Neural cell (in vitro differentiated cells): Measurements from ENCODE around the gene ATP10D. TPM values are rescaled to one million over a fixed set of nuclear protein-coding genes. Genes with fewer than 3 reads are reported as not detected.

Experiments used
- H2AFZ ChIP-seq: fragments of 200-600, 300-800 bp; sonication (generic), shearing (Covaris generic); 2 replicates; pipeline ENCODE4 v1.6.0; 2014; ENCODE audit warnings: low read depth, mild to moderate bottlenecking, antibody characterized with exemption, low read length, moderate library complexity
- H3F3A ChIP-seq: fragments of 200-600 bp; shearing (Covaris generic); 2 replicates; pipeline ENCODE4 v1.6.1; 2016; ENCODE audit warnings: mild to moderate bottlenecking, moderate library complexity, mixed read lengths, antibody characterized with exemption, low read length; ENCODE audit not compliant: insufficient read depth, poor library complexity, severe bottlenecking
- H3K27ac ChIP-seq: fragments of 200-600, 300-800 bp; sonication (generic), shearing (Covaris generic); 2 replicates; pipeline ENCODE4 v1.5.1; 2014; ENCODE audit warnings: mild to moderate bottlenecking, low read length, moderate library complexity
- H3K27me3 ChIP-seq: fragments of 300-800, 200-600 bp; sonication (generic), shearing (Covaris generic); 2 replicates; pipeline ENCODE4 v1.6.0; 2014; ENCODE audit warnings: mild to moderate bottlenecking, low read depth, low read length, moderate library complexity; ENCODE audit not compliant: insufficient read depth
- H3K36me3 ChIP-seq: fragments of 300-800, 200-600 bp; sonication (generic), shearing (Covaris generic); 2 replicates; pipeline ENCODE4 v1.5.1; 2014; ENCODE audit warnings: mild to moderate bottlenecking, antibody characterized with exemption, low read length, moderate library complexity; ENCODE audit not compliant: insufficient read depth
- H3K4me2 ChIP-seq: fragments of 300-800, 200-600 bp; sonication (generic), shearing (Covaris generic); 2 replicates; pipeline ENCODE4 v1.6.0; 2014; ENCODE audit warnings: mild to moderate bottlenecking, low read length
- H3K4me3 ChIP-seq: fragments of 300-800, 200-600 bp; sonication (generic), shearing (Covaris generic); 2 replicates; pipeline ENCODE4 v1.5.1; 2014; ENCODE audit warnings: mild to moderate bottlenecking, low read length, moderate library complexity
- H3K79me2 ChIP-seq: fragments of 200-600 bp; shearing (Covaris generic); replicated peaks from 2 replicates; pipeline ENCODE4 v1.6.0; 2014; ENCODE audit warnings: mild to moderate bottlenecking, low read length, moderate library complexity; ENCODE audit not compliant: insufficient read depth
- H3K9ac ChIP-seq: fragments of 300-800, 200-600 bp; sonication (generic), shearing (Covaris generic); 2 replicates; pipeline ENCODE4 v1.6.1; 2016; ENCODE audit warnings: mild to moderate bottlenecking, low read length, mixed read lengths
- H3K9me2 ChIP-seq: fragments of 200-600 bp; shearing (Covaris generic); 2 replicates; pipeline ENCODE4 v1.6.1; 2016; ENCODE audit warnings: mild to moderate bottlenecking, low read length, mixed read lengths; ENCODE audit not compliant: insufficient read depth
- H3K9me3 ChIP-seq: fragments of 200-600, 300-800 bp; sonication (generic), shearing (Covaris generic); 2 replicates; pipeline ENCODE4 v1.6.1; 2016; ENCODE audit warnings: mild to moderate bottlenecking, mixed run types, low read length, moderate library complexity, mixed read lengths
- H4K20me1 ChIP-seq: fragments of 200-600 bp; shearing (Covaris generic); 2 replicates; pipeline ENCODE4 v1.6.1; 2016; ENCODE audit warnings: mild to moderate bottlenecking, mixed run types; ENCODE audit not compliant: insufficient read depth
- CTCF ChIP-seq: fragments of 450-650 bp; IDR thresholded peaks from 2 replicates; pipeline ENCODE4 v1.5.1; 2014; ENCODE audit warnings: antibody characterized with exemption, mild to moderate bottlenecking, moderate library complexity; ENCODE audit not compliant: poor library complexity, severe bottlenecking
- EP300 ChIP-seq: fragments of 450-650 bp; conservative IDR thresholded peaks from 2 replicates; pipeline ENCODE4 v1.6.1; 2014; ENCODE audit warnings: antibody characterized with exemption, mild to moderate bottlenecking, moderate library complexity; ENCODE audit not compliant: poor library complexity, severe bottlenecking
- EZH2 ChIP-seq: fragments of 200-600, 300-800 bp; shearing (Covaris generic), sonication (generic); IDR thresholded peaks from 2 replicates; pipeline ENCODE4 v1.6.1; 2014; ENCODE audit warnings: antibody characterized with exemption, low read length, borderline replicate concordance, mild to moderate bottlenecking; ENCODE audit not compliant: insufficient read depth, poor library complexity, severe bottlenecking
- MXI1 ChIP-seq: fragments of 450-650 bp; conservative IDR thresholded peaks from 2 replicates; pipeline ENCODE4 v1.6.1; 2014; ENCODE audit warnings: antibody characterized with exemption, mild to moderate bottlenecking; ENCODE audit not compliant: poor library complexity, severe bottlenecking
- POLR2AphosphoS5 ChIP-seq: IDR thresholded peaks from 2 replicates; pipeline ENCODE4 v1.6.1; 2012
- RAD21 ChIP-seq: fragments of 450-650 bp; conservative IDR thresholded peaks from 2 replicates; pipeline ENCODE4 v1.6.1; 2014; ENCODE audit warnings: antibody characterized with exemption, mild to moderate bottlenecking, moderate library complexity
- REST ChIP-seq: IDR thresholded peaks from 2 replicates; pipeline ENCODE4 v1.6.1; 2012; ENCODE audit warnings: borderline replicate concordance
- SMC3 ChIP-seq: fragments of 450-650 bp; conservative IDR thresholded peaks from 2 replicates; pipeline ENCODE4 v1.6.1; 2014; ENCODE audit warnings: antibody characterized with exemption, mild to moderate bottlenecking, moderate library complexity; ENCODE audit not compliant: poor library complexity
- TAF1 ChIP-seq: IDR thresholded peaks from 2 replicates; pipeline ENCODE4 v1.6.1; 2012; ENCODE audit warnings: low read depth
- polyA plus RNA-seq: library from polyadenylated mRNA; depleted of rRNA; stranded (reverse); fragments of >200 nt; gene quantifications from 2 replicates; pipeline ENCODE4 v1.2.3, GENCODE V29; 2014

Gene ATP10D
- polyA plus RNA-seq, 1 donor from 2014 or later: 4.5 TPM

DNA sequence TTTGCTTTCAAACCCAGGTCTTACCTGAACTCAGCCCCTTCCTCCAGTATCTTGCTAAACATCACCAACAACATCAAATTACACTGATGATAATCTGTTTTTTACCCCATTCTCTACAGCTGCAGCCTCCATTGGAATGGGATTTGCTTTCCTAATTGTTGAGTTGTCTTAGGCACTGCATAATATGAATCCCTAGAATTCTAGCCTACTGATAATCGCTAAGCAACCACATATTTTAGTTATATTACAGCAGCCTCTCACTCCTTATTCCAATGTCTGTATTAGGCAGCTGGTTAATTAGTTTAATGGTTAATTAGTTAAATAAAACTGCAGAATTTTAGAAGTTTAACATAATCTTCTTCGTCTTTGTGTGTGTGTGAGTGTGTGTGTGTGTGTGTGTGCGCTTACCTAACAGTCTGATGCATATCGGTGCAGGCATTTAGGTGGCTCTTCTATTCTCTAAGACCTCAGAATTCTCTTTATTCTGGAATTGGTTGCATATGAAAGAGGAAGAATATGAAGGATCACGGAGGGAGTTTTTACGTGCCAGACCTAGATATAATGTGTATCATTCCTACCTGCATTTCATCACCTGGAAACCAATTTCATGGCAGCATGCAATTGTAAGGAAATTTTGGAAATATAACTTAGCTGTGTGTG is 16.2 kb upstream of the ATP10D start:
- H3K27ac ChIP-seq: no peak overlapping the region
- H3K9me2 ChIP-seq: no peaks in the 10 kb centered on the region
- H3K27me3 ChIP-seq: no peaks in the 10 kb centered on the region
- H2AFZ ChIP-seq: no peak overlapping the region
- H3K36me3 ChIP-seq: no peaks in the 10 kb centered on the region
- H3K4me3 ChIP-seq: no peak overlapping the region
- H3K79me2 ChIP-seq: no peaks in the 10 kb centered on the region
- H3F3A ChIP-seq: no peaks in the 10 kb centered on the region
- no peaks in the 10 kb centered on the region for H3K9me3 ChIP-seq
- no peak overlapping the region for H3K4me2 ChIP-seq
- TF ChIP-seq MXI1: no peak
- TF ChIP-seq TAF1: no peak
- no peak for TF ChIP-seq POLR2AphosphoS5
- no peak for TF ChIP-seq CTCF
- no peak for TF ChIP-seq RAD21
- TF ChIP-seq REST: no peak
- TF ChIP-seq SMC3: no peak
- TF ChIP-seq EP300: no peak
- TF ChIP-seq EZH2: no peak
- no peak overlapping the region for H3K9ac ChIP-seq
- H4K20me1 ChIP-seq: no peaks in the 10 kb centered on the region

GRCh38 chr4:47469951-47470350 is 15.1 kb upstream of the ATP10D start:
- Histone ChIP-seq H3K9me3 (no peaks in the 10 kb centered on the region), H3K27ac (no peak overlapping the region), H3K36me3 (no peaks in the 10 kb centered on the region), H3K79me2 (no peaks in the 10 kb centered on the region), H3K4me3 (no peak overlapping the region), H4K20me1 (no peaks in the 10 kb centered on the region), H3F3A (no peaks in the 10 kb centered on the region), H3K9ac (no peak overlapping the region), H2AFZ (no peak overlapping the region), H3K27me3 (no peaks in the 10 kb centered on the region), H3K9me2 (no peaks in the 10 kb centered on the region), H3K4me2 (no peak overlapping the region)
- no peak for TF ChIP-seq CTCF
